Activated naive CD8-positive, alpha-beta T cell (primary cell): ENCODE results near the gene PALD1.

Source experiments
- H3K27ac Mint-ChIP-seq: one replicate; pipeline ENCODE4 v1.8.0; 2021; ENCODE audit warnings: mixed read lengths
- H3K27me3 Mint-ChIP-seq: one replicate; pipeline ENCODE4 v1.8.0; 2021; ENCODE audit warnings: mixed read lengths
- H3K36me3 Mint-ChIP-seq: one replicate; pipeline ENCODE4 v1.8.0; 2021; ENCODE audit warnings: mixed read lengths
- H3K4me1 Mint-ChIP-seq: one replicate; pipeline ENCODE4 v1.8.0; 2021; ENCODE audit warnings: low read depth, mixed read lengths
- H3K4me3 Mint-ChIP-seq: one replicate; pipeline ENCODE4 v1.8.0; 2021; ENCODE audit warnings: mild to moderate bottlenecking, mixed read lengths
- H3K9me3 Mint-ChIP-seq: one replicate; pipeline ENCODE4 v1.8.0; 2021; ENCODE audit warnings: low read depth, mixed read lengths

Gene PALD1

GRCh38 chr10:70490142-70490541 lies 11.6 kb downstream of the PALD1 start:
- H3K4me1 Mint-ChIP-seq: peaks cover 15% of the 10 kb centered on the region
- no peaks in the 10 kb centered on the region for H3K9me3 Mint-ChIP-seq
- H3K4me3 Mint-ChIP-seq: no peak overlapping the region
- H3K27me3 Mint-ChIP-seq: no peaks in the 10 kb centered on the region
- H3K36me3 Mint-ChIP-seq: no peaks in the 10 kb centered on the region
- no peak overlapping the region for H3K27ac Mint-ChIP-seq

GRCh38 chr10:70491614-70492013 lies 13.0 kb downstream of the PALD1 start:
- Mint-ChIP-seq H3K27ac (no peak overlapping the region), H3K4me1 (peaks cover 20% of the 10 kb centered on the region), H3K27me3 (no peaks in the 10 kb centered on the region), H3K36me3 (no peaks in the 10 kb centered on the region), H3K9me3 (no peaks in the 10 kb centered on the region), H3K4me3 (no peak overlapping the region)

DNA sequence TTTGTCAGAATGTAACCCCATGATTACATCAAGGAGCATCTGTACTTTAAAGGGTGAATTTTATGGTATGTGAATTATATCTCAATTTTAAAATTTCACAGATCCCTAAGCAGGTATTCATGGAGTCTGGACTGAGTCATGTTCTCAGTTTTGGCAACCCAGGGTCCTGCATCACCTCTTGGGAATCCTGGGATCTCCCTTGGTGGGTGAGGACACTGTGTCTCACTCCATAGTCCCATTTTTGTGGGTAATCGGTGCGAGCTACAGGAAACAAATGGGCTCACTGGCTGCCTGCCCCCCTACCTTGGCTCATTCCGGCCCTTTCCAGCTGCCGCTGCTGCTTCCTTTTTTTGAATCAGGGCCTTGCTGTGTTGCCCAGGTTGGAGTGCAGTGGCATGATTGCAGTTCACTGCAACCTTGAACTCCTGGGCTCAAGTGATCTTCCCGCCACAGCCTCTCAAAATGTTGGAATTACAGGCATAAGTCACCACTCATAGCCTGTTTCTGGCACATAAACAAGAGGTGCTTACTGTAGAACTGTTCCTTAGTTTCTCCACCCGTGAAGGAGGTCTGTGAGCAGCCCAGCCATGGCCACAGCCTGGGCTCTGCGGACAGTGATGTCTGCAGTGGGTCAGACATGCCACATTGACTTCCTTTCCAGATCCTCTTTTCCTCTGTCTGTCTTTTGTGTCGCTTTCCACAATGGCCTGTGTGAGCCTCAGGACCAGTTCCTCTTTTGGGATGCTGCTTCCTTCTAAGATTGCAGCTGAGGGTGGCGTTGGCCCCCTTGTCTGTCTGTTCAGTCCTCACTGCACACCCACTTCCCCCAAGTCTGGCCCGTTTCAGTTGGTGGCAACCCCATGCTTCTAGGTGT lies 14.5 kb downstream of the PALD1 start:
- H3K4me1 Mint-ChIP-seq: peaks cover 20% of the 10 kb centered on the region
- no peaks in the 10 kb centered on the region for H3K27me3 Mint-ChIP-seq
- no peak overlapping the region for H3K4me3 Mint-ChIP-seq
- no peaks in the 10 kb centered on the region for H3K36me3 Mint-ChIP-seq
- no peak overlapping the region for H3K27ac Mint-ChIP-seq
- H3K9me3 Mint-ChIP-seq: no peaks in the 10 kb centered on the region

- Mint-ChIP-seq H3K27ac (no peak overlapping the region), H3K9me3 (no peaks in the 10 kb centered on the region), H3K4me1 (peaks cover 20% of the 10 kb centered on the region), H3K27me3 (no peaks in the 10 kb centered on the region), H3K4me3 (no peak overlapping the region), H3K36me3 (no peaks in the 10 kb centered on the region)
Observed at GRCh38 chr10:70493660-70494234, 15.2 kb downstream of the PALD1 start.

- H3K9me3 Mint-ChIP-seq: no peaks in the 10 kb centered on the region
- no peaks in the 10 kb centered on the region for H3K36me3 Mint-ChIP-seq
- peak overlapping the region; percentile 30 for H3K4me3 Mint-ChIP-seq
- H3K27me3 Mint-ChIP-seq: no peaks in the 10 kb centered on the region
- no peak overlapping the region for H3K27ac Mint-ChIP-seq
- H3K4me1 Mint-ChIP-seq: peaks cover 20% of the 10 kb centered on the region
Observed at GRCh38 chr10:70494536-70494935, 16.0 kb downstream of the PALD1 start.

DNA sequence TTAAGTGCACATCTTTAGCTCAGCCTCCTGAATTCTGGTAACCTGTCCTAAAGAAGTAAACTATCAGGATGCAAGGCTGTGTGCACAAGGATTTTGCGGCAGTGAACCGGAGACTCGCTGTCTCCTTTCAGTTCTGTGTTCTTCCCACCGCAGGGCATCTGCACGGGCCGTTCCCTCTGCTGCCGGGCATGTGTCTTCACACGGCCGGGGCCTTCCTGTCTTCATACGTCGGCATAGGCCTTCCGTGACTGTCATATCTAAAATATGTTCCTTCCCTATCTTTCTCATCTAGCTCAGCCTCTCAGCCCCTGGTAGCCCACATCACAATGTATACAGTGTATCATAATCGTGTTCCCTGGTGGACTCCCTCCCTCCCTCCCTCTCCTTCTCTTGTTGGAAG lies 16.4 kb downstream of the PALD1 start:
- peak overlapping the region; percentile 30 for H3K4me3 Mint-ChIP-seq
- H3K4me1 Mint-ChIP-seq: peaks cover 20% of the 10 kb centered on the region
- no peak overlapping the region for H3K27ac Mint-ChIP-seq
- no peaks in the 10 kb centered on the region for H3K36me3 Mint-ChIP-seq
- H3K9me3 Mint-ChIP-seq: no peaks in the 10 kb centered on the region
- no peaks in the 10 kb centered on the region for H3K27me3 Mint-ChIP-seq

DNA sequence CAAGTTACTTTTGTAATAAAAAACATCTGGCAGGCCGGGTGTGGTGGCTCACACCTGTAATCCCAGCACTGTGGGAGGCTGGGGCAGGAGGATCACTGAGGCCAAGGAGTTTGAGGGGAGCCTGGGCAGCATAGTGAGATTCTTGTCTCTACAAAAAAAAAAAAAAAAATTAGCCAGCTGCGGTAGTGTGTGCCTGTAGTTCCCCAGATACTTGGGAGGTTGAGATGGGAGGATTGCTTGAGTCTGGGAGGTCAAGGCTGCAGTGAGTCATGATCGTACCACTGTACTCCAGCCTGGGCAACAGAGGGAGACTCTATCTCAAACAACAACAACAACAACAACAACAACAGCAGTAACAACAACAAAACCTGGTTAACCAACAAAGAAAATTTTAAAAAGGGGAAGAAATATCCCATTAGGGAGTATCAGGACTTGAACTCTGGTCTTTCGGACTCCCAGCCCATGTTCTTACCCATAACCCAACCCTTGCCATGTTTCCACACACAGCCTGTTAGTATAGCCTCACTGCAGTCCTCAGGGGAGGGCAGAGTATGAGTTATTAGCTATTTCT lies 17.2 kb downstream of the PALD1 start:
- no peak overlapping the region for H3K27ac Mint-ChIP-seq
- peaks cover 20% of the 10 kb centered on the region for H3K4me1 Mint-ChIP-seq
- H3K36me3 Mint-ChIP-seq: no peaks in the 10 kb centered on the region
- H3K9me3 Mint-ChIP-seq: no peaks in the 10 kb centered on the region
- H3K4me3 Mint-ChIP-seq: no peak overlapping the region
- H3K27me3 Mint-ChIP-seq: no peaks in the 10 kb centered on the region

- no peaks in the 10 kb centered on the region for H3K36me3 Mint-ChIP-seq
- peaks cover 20% of the 10 kb centered on the region for H3K4me1 Mint-ChIP-seq
- no peak overlapping the region for H3K27ac Mint-ChIP-seq
- no peaks in the 10 kb centered on the region for H3K9me3 Mint-ChIP-seq
- H3K27me3 Mint-ChIP-seq: no peaks in the 10 kb centered on the region
- no peak overlapping the region for H3K4me3 Mint-ChIP-seq
Observed at GRCh38 chr10:70496341-70497119, 18.0 kb downstream of the PALD1 start.

DNA sequence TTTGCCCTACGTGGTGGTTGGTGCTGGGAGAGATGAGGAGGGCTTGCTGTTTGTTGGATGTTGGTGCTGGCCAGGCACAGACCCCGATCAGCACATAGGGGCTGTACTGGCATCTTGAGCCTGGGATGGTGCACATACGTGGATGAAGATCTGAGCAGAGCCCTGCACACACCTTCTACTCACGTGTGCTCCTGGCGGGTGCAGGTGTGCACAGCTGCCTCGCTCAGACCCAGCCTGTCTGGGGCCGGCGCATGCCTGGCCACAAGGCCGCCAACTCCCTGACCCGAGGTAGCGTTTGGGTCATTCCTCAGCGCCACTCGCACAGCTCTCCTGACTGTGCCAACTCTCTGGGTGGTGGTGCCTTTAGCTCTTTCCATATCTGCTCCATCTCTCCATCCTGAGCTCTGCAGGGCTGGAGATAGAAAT lies 18.6 kb downstream of the PALD1 start:
- Mint-ChIP-seq H3K9me3 (no peaks in the 10 kb centered on the region), H3K36me3 (no peaks in the 10 kb centered on the region), H3K4me1 (peaks cover 20% of the 10 kb centered on the region), H3K27me3 (no peaks in the 10 kb centered on the region), H3K27ac (no peak overlapping the region), H3K4me3 (no peak overlapping the region)

DNA sequence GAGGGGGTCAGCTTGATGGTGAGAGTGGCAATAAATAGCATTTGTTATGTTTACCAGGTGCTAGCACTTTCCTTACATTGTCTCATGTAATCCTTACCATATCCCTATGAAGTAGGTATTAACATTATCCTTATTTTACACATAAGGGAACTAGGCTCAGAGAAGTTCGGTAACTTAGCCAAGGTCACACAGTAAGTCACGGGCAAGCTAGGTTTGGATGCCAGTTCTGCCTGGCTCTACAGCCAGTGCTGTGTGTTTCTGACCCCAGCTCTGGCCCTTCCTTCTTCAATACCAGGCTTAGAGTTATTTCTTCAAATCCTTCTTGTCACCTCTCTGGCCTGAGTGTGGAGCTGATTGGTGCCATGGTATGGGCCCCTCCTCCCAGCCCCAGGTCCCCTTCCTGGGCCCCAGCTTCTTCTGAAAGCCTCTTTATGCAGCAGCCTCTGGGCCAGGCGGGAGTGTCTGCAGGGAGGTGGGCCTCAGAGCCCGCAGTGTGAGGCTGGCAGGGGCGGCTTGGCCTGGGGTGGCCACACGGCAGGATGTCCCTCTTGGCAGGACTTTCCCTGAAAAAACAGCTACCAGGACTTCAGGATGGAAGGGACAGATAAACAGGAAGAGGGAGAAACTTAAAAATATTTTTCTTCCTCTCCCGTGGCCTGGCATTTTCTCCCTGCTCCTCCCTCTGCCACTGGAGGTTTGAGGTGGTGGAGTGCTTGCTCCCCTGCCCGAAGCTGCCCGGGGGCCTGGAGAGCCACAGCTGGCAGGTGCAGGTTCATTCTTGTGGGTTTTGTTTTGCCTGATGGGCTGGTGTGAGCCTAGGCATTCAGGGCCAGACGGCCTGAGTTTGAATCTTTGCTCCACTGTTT lies 20.6 kb downstream of the PALD1 start:
- Mint-ChIP-seq H3K4me1 (peaks cover 14% of the 10 kb centered on the region), H3K4me3 (no peak overlapping the region), H3K27ac (no peak overlapping the region), H3K36me3 (no peaks in the 10 kb centered on the region), H3K27me3 (no peaks in the 10 kb centered on the region), H3K9me3 (no peaks in the 10 kb centered on the region)

- Mint-ChIP-seq H3K9me3 (no peaks in the 10 kb centered on the region), H3K27ac (no peak overlapping the region), H3K4me3 (no peak overlapping the region), H3K36me3 (no peaks in the 10 kb centered on the region), H3K4me1 (peaks cover 8% of the 10 kb centered on the region), H3K27me3 (no peaks in the 10 kb centered on the region)
Observed at GRCh38 chr10:70499836-70500167, 21.2 kb downstream of the PALD1 start.

DNA sequence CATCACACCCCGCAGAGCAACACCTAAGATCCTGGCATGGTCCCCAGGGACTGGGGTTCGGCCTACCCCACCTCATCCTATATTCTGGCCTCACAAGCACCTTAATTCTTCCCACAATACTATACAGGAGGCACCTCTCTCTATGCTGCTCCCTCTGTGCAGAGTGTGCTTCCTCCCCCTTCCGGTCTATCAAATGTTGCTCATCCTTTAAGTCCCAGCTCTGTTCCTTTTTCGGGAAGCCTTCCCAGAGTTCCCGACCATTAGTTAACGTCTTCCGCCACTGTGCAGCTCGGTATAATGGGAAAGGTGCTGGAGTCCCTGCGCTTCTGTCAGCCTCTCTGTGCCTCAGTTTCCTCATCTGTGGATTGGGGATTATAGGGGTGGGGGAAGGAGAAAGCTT lies 21.8 kb downstream of the PALD1 start:
- Mint-ChIP-seq H3K9me3 (no peaks in the 10 kb centered on the region), H3K4me1 (peaks cover 2% of the 10 kb centered on the region), H3K27ac (no peak overlapping the region), H3K4me3 (no peak overlapping the region), H3K36me3 (no peaks in the 10 kb centered on the region), H3K27me3 (no peaks in the 10 kb centered on the region)

- H3K27ac Mint-ChIP-seq: no peak overlapping the region
- H3K9me3 Mint-ChIP-seq: no peaks in the 10 kb centered on the region
- H3K4me3 Mint-ChIP-seq: no peak overlapping the region
- no peaks in the 10 kb centered on the region for H3K27me3 Mint-ChIP-seq
- no peaks in the 10 kb centered on the region for H3K4me1 Mint-ChIP-seq
- H3K36me3 Mint-ChIP-seq: no peaks in the 10 kb centered on the region
Observed at GRCh38 chr10:70500812-70501301, 22.3 kb downstream of the PALD1 start.

- no peaks in the 10 kb centered on the region for H3K4me1 Mint-ChIP-seq
- H3K9me3 Mint-ChIP-seq: no peaks in the 10 kb centered on the region
- no peak overlapping the region for H3K27ac Mint-ChIP-seq
- H3K4me3 Mint-ChIP-seq: no peak overlapping the region
- no peaks in the 10 kb centered on the region for H3K27me3 Mint-ChIP-seq
- H3K36me3 Mint-ChIP-seq: no peaks in the 10 kb centered on the region
Observed at GRCh38 chr10:70502406-70502805, 23.8 kb downstream of the PALD1 start.
